GM12892 (cell line): ENCODE data around the gene HCRT.
"Not testable (repeated sequence)": the region's sequence is repeated elsewhere in the genome, so short reads cannot be mapped to it uniquely, and the experiment has no call there.

Experiments used
- POLR2A ChIP-seq: IDR thresholded peaks from 2 replicates; pipeline ENCODE4 v1.6.1; 2011; ENCODE audit warnings: low read depth, low read length, control low read depth
- POLR2AphosphoS5 ChIP-seq: IDR thresholded peaks from 2 replicates; pipeline ENCODE4 v1.6.1; 2011; ENCODE audit warnings: low read depth, low read length, control low read depth
- TAF1 ChIP-seq: IDR thresholded peaks from 2 replicates; pipeline ENCODE4 v1.6.1; 2011; ENCODE audit warnings: low read depth, mild to moderate bottlenecking, control low read depth, low read length, borderline replicate concordance

DNA sequence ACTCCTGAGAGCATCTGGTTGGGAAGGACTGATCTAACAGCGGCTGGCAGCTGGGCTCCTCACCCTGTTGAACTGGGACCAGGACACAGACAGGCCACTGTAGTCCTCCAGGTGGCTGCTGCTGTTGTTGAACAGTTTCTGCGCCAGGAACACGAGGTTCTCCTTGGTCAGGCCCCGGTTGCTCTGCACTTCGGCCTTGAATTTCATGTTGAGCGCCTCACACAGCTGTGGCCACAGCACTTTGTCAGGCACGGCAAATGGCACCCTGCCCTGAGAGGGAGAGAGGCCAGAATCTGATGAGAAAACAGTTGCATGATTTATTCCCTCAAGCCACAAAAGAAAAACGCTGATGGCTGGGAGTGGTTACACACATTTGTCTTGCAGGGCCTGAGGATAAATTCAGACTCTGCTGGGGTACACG lies 26.7 kb upstream of the HCRT start:
- not testable (repeated sequence) for TF ChIP-seq POLR2A, POLR2AphosphoS5, TAF1
